GM21619 (cell line): Measurements from ENCODE around the gene GRID2IP.
"Not testable (repeated sequence)": the region's sequence is repeated elsewhere in the genome, so short reads cannot be mapped to it uniquely, and the experiment has no call there.

ENCODE experiments used
- ATAC-seq: cut with Tn5 transposase; IDR thresholded peaks from one replicate; pipeline ENCODE4 v1.9.1; 2021; ENCODE audit not compliant: unreplicated experiment

The GRID2IP gene

DNA sequence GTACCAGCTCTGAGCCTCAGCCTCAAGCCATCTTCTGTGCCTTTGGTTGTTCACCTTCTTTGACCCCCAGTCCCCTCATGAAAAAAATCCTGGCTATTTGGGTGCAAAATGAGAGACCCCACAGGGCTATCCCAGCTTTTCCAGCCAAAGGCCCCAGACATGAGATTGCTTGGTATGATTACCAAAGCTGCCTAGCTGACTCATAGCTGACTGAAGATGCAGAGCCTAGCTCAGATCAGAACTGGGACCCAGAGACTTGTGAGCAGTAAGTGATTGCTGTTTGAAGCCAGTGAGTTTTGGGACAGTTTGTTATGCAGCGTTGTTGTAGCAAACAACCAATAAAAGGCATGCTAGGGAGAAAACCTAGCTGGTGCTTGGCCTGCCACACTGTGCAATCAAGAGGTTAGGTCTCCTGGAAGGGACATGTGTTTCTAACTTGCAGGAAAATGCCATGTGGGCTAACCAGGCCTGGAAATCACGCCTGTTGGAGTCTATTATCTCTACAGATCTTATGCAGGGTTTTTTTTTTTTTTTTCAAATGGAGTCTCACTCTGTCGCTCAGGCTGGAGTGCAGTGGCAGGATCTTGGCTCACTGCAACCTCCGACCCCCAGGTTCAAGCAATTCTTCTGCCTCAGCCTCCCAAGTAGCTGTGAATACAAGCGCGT is 55.5 kb downstream of the GRID2IP start:
- no peak for ATAC-seq

GRCh38 chr7:6494365-6494764 is 56.9 kb downstream of the GRID2IP start:
- no peak for ATAC-seq

DNA sequence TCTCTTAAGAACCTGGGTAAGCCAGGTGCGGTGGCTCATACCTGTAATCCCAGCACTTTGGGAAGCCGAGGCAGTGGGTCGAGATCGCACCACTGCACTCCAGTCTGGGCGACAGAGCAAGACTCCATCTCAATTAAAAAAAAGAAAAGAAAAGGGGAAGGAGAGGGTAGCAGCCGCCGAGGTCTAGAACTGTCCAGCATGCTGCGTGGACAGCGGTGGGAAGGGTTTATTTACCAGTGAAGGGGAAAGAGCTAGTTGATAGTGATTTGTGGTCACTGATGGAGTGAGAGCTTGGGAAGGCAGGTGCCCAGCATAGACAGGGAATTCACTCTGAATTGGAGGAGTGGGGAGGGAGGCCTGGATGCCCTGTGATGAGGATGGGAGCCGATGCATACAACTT is 60.1 kb downstream of the GRID2IP start:
- no peak for ATAC-seq

GRCh38 chr7:6489612-6490011 is 61.6 kb downstream of the GRID2IP start:
- no peak for ATAC-seq

DNA sequence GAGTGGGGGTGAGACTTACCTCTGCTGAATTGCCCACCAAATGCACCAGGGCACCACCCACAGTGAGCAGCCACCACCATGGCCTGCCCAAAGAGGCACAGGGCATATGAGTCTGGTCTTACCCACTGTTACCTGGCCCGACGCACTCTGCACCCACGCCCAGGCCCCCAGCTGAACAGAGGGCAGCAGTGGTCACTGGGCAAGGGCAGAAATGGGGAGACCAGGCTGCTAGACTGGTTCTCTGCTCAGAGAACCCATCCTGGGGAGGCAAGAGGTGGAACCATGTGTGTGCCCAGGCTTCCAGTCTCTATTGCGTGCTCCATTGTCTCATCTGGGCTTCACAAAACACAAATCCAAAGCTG is 64.1 kb downstream of the GRID2IP start:
- no peak for ATAC-seq

GRCh38 chr7:6486438-6487183 is 64.7 kb downstream of the GRID2IP start:
- ATAC-seq = no peak

DNA sequence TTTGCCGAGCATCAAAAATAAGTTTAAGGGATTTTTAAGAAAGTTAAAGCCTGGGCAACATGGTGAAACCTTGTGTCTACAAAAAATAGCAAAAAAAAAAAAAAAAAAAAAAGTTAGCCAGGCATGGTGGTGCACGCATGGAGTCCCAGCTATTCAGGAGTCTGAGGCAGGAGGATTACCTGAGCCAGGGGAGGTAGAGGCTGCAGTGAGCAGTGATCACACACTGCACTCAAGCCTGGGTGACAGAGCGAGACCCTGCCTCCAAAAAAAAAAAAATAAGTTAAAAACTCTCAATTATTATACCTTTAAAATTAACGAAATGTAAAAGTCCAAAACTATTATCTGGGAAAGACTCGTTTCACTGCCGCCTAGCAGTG is 68.5 kb downstream of the GRID2IP start:
- ATAC-seq = no peak

GRCh38 chr7:6482307-6482706 is 69.0 kb downstream of the GRID2IP start:
- ATAC-seq = no peak

DNA sequence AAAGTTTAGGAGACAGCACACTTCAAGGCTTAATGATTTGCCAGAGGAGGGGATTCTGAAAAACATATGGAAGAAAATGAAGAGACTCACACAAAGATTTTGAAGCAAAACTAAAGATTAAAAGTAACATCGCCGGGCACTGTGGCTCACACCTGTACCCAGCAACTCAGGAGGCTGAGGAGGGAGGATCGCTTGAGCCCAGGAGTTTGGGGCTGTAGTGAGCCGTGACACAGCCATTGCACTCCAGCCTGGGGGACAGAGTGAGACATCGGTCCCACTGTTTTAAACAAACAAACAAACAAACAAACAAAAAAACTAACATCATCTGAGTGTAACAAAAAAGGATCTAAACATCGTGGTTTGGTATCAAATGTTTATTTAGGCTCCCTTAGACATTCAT is 69.8 kb downstream of the GRID2IP start:
- no peak for ATAC-seq

- ATAC-seq = no peak
Measured at GRCh38 chr7:6480323-6480660, 71.0 kb downstream of the GRID2IP start.

DNA sequence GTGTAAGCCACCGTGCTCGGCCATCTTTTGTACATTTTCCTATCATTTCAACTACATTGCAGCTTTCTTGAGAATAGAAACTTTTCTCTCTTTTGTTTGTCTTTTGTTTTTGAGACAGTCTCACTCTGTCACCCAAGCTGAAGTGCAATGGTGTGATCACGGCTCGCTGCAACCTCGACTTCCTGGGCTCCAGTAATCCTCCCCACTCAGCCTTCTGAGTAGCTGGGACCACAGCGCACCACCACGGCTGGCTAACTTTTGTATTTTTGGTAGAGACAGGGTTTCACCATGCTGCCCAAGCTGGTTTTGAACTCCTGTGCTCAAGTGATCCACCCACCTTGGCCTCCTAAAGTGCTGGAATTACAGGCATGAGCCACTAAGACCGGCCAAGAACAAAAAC is 72.2 kb downstream of the GRID2IP start:
- ATAC-seq = no peak

DNA sequence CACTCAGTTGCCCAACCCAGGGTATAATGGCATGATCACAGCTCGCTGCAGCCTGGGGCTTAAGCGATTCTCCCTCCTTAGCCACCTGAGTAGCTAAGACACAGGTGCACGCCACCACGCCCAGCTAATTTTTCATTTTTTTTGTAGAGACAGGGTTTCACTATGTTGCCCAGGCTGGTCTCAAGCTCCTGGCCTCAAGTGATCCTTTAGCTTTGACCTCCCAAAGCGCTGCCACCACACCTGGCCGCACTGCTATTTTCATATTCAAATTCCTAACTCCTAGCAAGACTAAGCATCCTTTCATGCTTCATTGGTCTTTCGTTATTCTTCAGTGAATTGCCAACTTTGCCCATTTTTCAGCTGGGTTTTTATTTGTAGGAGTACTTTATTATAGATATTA is 73.1 kb downstream of the GRID2IP start:
- no peak for ATAC-seq

DNA sequence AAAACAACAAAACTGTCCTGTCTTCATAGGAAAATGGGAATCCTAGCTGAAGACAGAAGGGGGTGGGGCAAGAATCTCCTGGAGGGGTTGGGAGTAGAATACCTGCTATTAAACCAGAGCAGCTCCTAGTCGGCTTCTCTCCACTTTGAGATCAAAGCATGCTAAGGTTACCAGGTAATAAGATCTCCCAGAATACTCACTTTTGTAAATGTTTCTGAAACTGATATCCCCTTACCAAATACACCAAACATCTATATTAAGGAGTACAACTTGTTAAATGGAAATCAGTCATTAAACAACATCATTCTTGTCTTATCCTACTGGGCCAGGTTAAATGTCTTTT is 74.0 kb downstream of the GRID2IP start:
- no peak for ATAC-seq

GRCh38 chr7:6476596-6477317 is 74.5 kb downstream of the GRID2IP start:
- ATAC-seq = no peak

GRCh38 chr7:6475433-6476186 is 75.7 kb downstream of the GRID2IP start:
- ATAC-seq = no peak

GRCh38 chr7:6465862-6466261 is 85.4 kb downstream of the GRID2IP start:
- no peak for ATAC-seq

DNA sequence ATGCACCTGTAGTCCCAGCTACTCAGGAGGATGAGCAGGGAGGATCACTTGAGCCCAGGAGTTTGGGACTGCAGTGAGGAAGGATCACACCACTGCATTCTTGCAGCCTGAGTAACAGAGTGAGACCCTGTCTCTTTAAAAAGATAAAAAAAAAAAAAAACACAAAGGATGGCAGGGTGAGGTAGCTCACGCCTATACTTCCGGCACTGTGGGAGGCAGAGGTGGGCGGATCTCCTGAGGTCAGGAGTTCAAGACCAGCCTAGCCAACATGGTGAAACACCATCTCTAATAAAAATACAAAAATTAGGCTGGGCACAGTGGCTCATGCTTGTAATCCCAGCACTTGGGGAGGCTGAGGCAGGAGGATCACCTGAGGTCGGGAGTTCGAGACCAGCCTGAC is 87.7 kb downstream of the GRID2IP start:
- not testable (repeated sequence) for ATAC-seq

GRCh38 chr7:6461946-6462550 is 89.2 kb downstream of the GRID2IP start:
- no peak for ATAC-seq

DNA sequence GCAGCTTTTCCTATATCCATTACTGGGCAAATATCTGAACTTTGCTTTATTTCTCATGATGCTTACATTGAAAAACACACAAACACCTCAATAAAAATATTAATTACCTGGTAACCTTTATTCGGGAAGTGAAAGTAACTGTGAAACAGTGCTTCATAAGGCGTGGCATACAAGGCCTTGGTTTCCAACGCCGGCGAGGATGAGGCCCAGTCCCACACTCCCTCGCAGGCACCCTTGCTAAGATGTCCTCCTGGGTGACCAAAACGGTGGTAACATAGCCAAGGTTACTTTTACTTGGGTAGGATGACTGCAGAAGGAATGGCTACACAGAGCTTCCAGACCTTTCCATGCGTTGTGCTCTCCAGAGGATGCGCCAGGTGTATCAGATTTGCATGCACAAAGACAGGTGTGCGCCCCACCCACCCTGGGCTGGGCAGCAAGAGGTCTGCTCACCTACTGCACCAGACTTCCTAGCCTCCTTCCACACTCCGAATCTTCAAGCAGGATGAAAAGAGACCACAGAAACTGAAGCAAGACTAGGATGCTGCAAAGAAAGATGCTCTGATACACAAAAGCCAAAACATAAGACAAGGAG is 90.2 kb downstream of the GRID2IP start:
- ATAC-seq = no peak

GRCh38 chr7:6460303-6460702 is 91.0 kb downstream of the GRID2IP start:
- ATAC-seq = no peak

DNA sequence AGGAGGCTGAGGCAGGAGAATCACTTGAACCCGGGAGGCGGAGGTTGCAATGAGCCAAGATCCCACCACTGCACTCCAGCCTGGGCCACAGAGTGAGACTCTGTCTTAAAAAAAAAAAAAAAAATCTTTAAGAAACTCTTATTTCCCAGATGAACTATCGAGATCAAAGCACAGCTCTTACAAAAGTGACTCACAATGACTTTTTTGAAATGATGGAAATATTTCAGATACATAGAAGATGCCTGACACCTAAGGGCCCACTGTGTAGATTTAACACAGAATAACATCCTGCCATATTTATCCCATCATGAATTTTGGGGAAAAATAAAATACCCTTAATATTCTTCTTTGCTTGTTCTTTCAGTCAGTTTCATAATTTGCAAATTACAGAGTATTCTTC is 92.6 kb downstream of the GRID2IP start:
- ATAC-seq = not testable (repeated sequence)
